Panc1 (cell line): Measurements from ENCODE around the gene ANKRD36. TPM values are rescaled to one million over a fixed set of nuclear protein-coding genes. Genes with fewer than 3 reads are reported as not detected.
"Not testable (repeated sequence)": the region's sequence is repeated elsewhere in the genome, so short reads cannot be mapped to it uniquely, and the experiment has no call there.

Source experiments
- ATAC-seq: fragments of 200-7000 bp; cut with Tn5 transposase; 2 replicates; pipeline ENCODE4 v1.9.1; 2020; ENCODE audit warnings: mild to moderate bottlenecking, moderate library complexity
- BruUV-seq: library from RNA; stranded (reverse); fragments of 400-500 nt; replicated peaks from 2 replicates; lab custom pipeline; 2021; lab: Mats Ljungman, UMichigan
- CTCF ChIA-PET: fragments of 300-600 bp; sonication (Branson Sonifier 250); formaldehyde crosslinking; loops from one replicate; lab custom pipeline; 2022; ENCODE audit warnings: antibody characterized with exemption; lab: Charles Lee
- POLR2A ChIA-PET: fragments of 300-600 bp; sonication (Branson Sonifier 250); formaldehyde crosslinking; loops from one replicate; lab custom pipeline; 2022; ENCODE audit warnings: antibody characterized with exemption; lab: Charles Lee
- DNase-seq: peaks from one replicate; pipeline ENCODE4 v3.0.0-alpha.2; 2010; ENCODE audit warnings: low read depth, low spot score
- H3K27ac ChIP-seq: 2 replicates; pipeline ENCODE4 v1.5.1; 2011; ENCODE audit warnings: mild to moderate bottlenecking, low read length, inconsistent platforms
- H3K27me3 ChIP-seq: fragments of 200-500 bp; sonication (Bioruptor generic); 2 replicates; pipeline ENCODE4 v1.6.0; 2014; ENCODE audit warnings: low read length, inconsistent platforms; ENCODE audit not compliant: control insufficient read depth, insufficient read depth
- H3K36me3 ChIP-seq: fragments of 200-500 bp; sonication (Bioruptor generic); 2 replicates; pipeline ENCODE4 v1.5.1; 2014; ENCODE audit warnings: inconsistent platforms, mild to moderate bottlenecking, low read length, moderate library complexity; ENCODE audit not compliant: control insufficient read depth, insufficient read depth
- H3K4me1 ChIP-seq: 2 replicates; pipeline ENCODE4 v1.5.1; 2011; ENCODE audit warnings: inconsistent platforms, mild to moderate bottlenecking, low read length, moderate library complexity; ENCODE audit not compliant: control insufficient read depth, insufficient read depth
- H3K4me3 ChIP-seq, 2 experiments: 2 replicates each; pipeline ENCODE4 v1.5.1; 2011 to 2012; ENCODE audit warnings: low read depth in 2 of 2, low read length in 2 of 2, mild to moderate bottlenecking in 2 of 2, inconsistent platforms in 1 of 2, moderate library complexity in 1 of 2
- H3K9me3 ChIP-seq: fragments of 200-500 bp; sonication (Bioruptor generic); 2 replicates; pipeline ENCODE4 v1.5.1; 2014; ENCODE audit warnings: low read depth, mild to moderate bottlenecking, inconsistent platforms, low read length, moderate library complexity; ENCODE audit not compliant: control insufficient read depth, insufficient read depth
- in situ Hi-C: cut with HindIII; loops from 2 replicates; pipeline ENCODE4 v1.10.0; 2016; ENCODE audit warnings: low sequenced_read_pairs, low pct_unique_long_range_greater_than_20kb
- intact Hi-C: fragments of 100-400 bp; cut with micrococcal nuclease; formaldehyde crosslinking; loops from one replicate; pipeline ENCODE4 v1.10.0; 2022; ENCODE audit not compliant: unreplicated experiment
- total RNA-seq: library from RNA; stranded (reverse); gene quantifications from one replicate; pipeline ENCODE4 v1.2.1, GENCODE V29; 2021; ENCODE audit not compliant: unreplicated experiment

The ANKRD36 gene
- total RNA-seq, 1 experiment from 2014 or later, result 17.6 TPM

- H3K4me1 ChIP-seq, H3K9me3 ChIP-seq, in situ Hi-C loops, H3K36me3 ChIP-seq, DNase-seq, BruUV-seq, H3K27ac ChIP-seq, H3K27me3 ChIP-seq, ATAC-seq, intact Hi-C loops, POLR2A ChIA-PET, H3K4me3 ChIP-seq, CTCF ChIA-PET: not testable (repeated sequence)
Observed at GRCh38 chr2:97285187-97285586, 172.2 kb downstream of the ANKRD36 start.

DNA sequence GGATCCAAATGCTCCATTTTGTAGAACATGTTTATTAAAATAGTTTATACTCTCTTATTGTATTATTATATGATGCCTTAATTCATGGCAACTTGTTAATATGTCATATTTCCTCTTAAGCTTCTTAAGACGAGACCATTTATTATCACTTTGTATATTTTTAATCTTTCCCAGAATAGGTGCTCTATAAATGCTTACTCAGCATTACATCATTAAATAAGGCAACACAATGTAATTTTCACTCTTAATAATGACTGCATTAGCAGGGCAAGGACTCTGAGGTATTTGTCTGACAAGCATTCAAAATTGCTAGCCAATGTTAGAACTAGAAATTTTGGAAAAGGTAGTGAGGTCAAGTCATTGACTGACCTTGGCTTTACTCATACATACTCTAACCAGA, 180.7 kb downstream of the ANKRD36 start:
- intact Hi-C loops, in situ Hi-C loops, POLR2A ChIA-PET, H3K27me3 ChIP-seq, H3K27ac ChIP-seq, CTCF ChIA-PET, H3K9me3 ChIP-seq, H3K4me3 ChIP-seq, H3K4me1 ChIP-seq, BruUV-seq, ATAC-seq, DNase-seq, H3K36me3 ChIP-seq: not testable (repeated sequence)

Other genes with a start within 250 kb of the ANKRD36 start
- 40.2 TPM for gene SEMA4C, start 243.1 kb upstream of the ANKRD36 start, total RNA-seq
- gene FAM178B, start 126.6 kb upstream of the ANKRD36 start, total RNA-seq, result 0.26 TPM
- 15.4 TPM for gene FAHD2B, start 18.3 kb upstream of the ANKRD36 start, total RNA-seq